Liver (tissue), 9 donors: ENCODE results near the gene GLRX3. TPM values are rescaled to one million over a fixed set of nuclear protein-coding genes. Genes with fewer than 3 reads are reported as not detected.

Experiments used
- DNase-seq: peaks from one replicate; pipeline ENCODE4 v3.0.0-alpha.2; 2017; ENCODE audit warnings: low spot score
- H3K27ac ChIP-seq, 2 donors: one replicate each; pipeline ENCODE4 v1.7.0; 2013; ENCODE audit warnings: inconsistent platforms in 2 of 2, low read length in 2 of 2, control low read depth in 1 of 2, low read depth in 1 of 2, mild to moderate bottlenecking in 1 of 2
- H3K27me3 ChIP-seq, 4 donors: one replicate each; pipeline versions ENCODE4 v1.6.1 to v1.7.0; 2013; ENCODE audit warnings: low read length in 3 of 4, inconsistent platforms in 1 of 4, mild to moderate bottlenecking in 1 of 4, moderate library complexity in 1 of 4; ENCODE audit not compliant: control insufficient read depth in 4 of 4, insufficient read depth in 4 of 4
- H3K36me3 ChIP-seq, 4 donors: one replicate each; pipeline versions ENCODE4 v1.6.1 to v1.7.0; 2013; ENCODE audit warnings: low read length in 3 of 4, mild to moderate bottlenecking in 3 of 4, low read depth in 1 of 4, moderate library complexity in 1 of 4; ENCODE audit not compliant: control insufficient read depth in 4 of 4, insufficient read depth in 3 of 4
- H3K4me1 ChIP-seq, 4 donors: one replicate each; pipeline versions ENCODE4 v1.6.1 to v1.7.0; 2013; ENCODE audit warnings: low read length in 3 of 4, mild to moderate bottlenecking in 3 of 4, moderate library complexity in 1 of 4; ENCODE audit not compliant: control insufficient read depth in 4 of 4, insufficient read depth in 4 of 4
- H3K4me3 ChIP-seq, 3 donors: one replicate each; pipeline versions ENCODE4 v1.6.1 to v1.7.0; 2013; ENCODE audit warnings: low read length in 3 of 3, control low read depth in 1 of 3, low read depth in 1 of 3, mild to moderate bottlenecking in 1 of 3
- H3K9ac ChIP-seq, 2 donors: one replicate each; pipeline ENCODE4 v1.7.0; 2013; ENCODE audit warnings: low read length in 2 of 2, mild to moderate bottlenecking in 2 of 2, moderate library complexity in 2 of 2, control low read depth in 1 of 2, low read depth in 1 of 2
- H3K9me3 ChIP-seq, 4 donors: one replicate each; pipeline versions ENCODE4 v1.6.1 to v1.7.0; 2013; ENCODE audit warnings: low read length in 3 of 4; ENCODE audit not compliant: control insufficient read depth in 4 of 4
- CTCF ChIP-seq: fragments of 150-350 bp; IDR thresholded peaks from 2 replicates; pipeline ENCODE4 v1.5.1; 2017; ENCODE audit warnings: improper control_type of control experiment, low read depth, low read length; ENCODE audit not compliant: missing input control
- EGR1 ChIP-seq, 2 donors: IDR thresholded peaks; 2 replicates each; pipeline ENCODE4 v1.6.1; 2016 to 2018; ENCODE audit warnings: antibody characterized with exemption in 2 of 2, low read depth in 2 of 2
- FOXA1 ChIP-seq: IDR thresholded peaks from 2 replicates; pipeline ENCODE4 v1.6.1; 2016; ENCODE audit warnings: antibody characterized with exemption
- FOXA2 ChIP-seq: IDR thresholded peaks from 2 replicates; pipeline ENCODE4 v1.6.1; 2016; ENCODE audit warnings: antibody characterized with exemption
- HNF4A ChIP-seq, 2 donors: conservative IDR thresholded peaks; 2 replicates each; pipeline ENCODE4 v1.6.1; 2016; ENCODE audit warnings: antibody characterized with exemption in 2 of 2, mild to moderate bottlenecking in 2 of 2
- HNF4G ChIP-seq: IDR thresholded peaks from 2 replicates; pipeline ENCODE4 v1.6.1; 2016; ENCODE audit warnings: antibody characterized with exemption
- JUND ChIP-seq, 2 donors: IDR thresholded peaks; 2 replicates each; pipeline ENCODE4 v1.6.1; 2016; ENCODE audit warnings: antibody characterized with exemption in 2 of 2
- MAX ChIP-seq: IDR thresholded peaks from 2 replicates; pipeline ENCODE4 v1.6.1; 2016; ENCODE audit warnings: antibody characterized with exemption
- NR2F2 ChIP-seq: IDR thresholded peaks from 2 replicates; pipeline ENCODE4 v1.6.1; 2016; ENCODE audit warnings: antibody characterized with exemption
- RAD21 ChIP-seq, 2 donors: IDR thresholded peaks; 2 replicates each; pipeline ENCODE4 v1.6.1; 2016; ENCODE audit warnings: antibody characterized with exemption in 2 of 2, mild to moderate bottlenecking in 2 of 2
- RXRA ChIP-seq, 2 donors: IDR thresholded peaks; 2 replicates each; pipeline ENCODE4 v1.6.1; 2017 to 2018; ENCODE audit warnings: antibody characterized with exemption in 2 of 2, mild to moderate bottlenecking in 1 of 2
- SP1 ChIP-seq: IDR thresholded peaks from 2 replicates; pipeline ENCODE4 v1.6.1; 2018; ENCODE audit warnings: antibody characterized with exemption, mild to moderate bottlenecking
- TAF1 ChIP-seq: conservative IDR thresholded peaks from 2 replicates; pipeline ENCODE4 v1.6.1; 2016; ENCODE audit warnings: antibody characterized with exemption, mild to moderate bottlenecking
- YY1 ChIP-seq: IDR thresholded peaks from 2 replicates; pipeline ENCODE4 v1.6.1; 2016; ENCODE audit warnings: antibody characterized with exemption, mild to moderate bottlenecking
- WGBS: extraction: QIAGEN DNeasy Blood & Tissue Kit; methylation state at CpG from one replicate; pipeline ENCODE4 v1.1.7; 2013; 5-methylcytosine and 5-hydroxymethylcytosine counted together
- polyA plus RNA-seq, 2 donors: library from polyadenylated mRNA; stranded (reverse) in 1 of 2; unstranded in 1 of 2; fragments of 200-250 nt in 1 of 2; fragments of >200 nt in 1 of 2; fragmentation: Nextera tagmentation in 1 of 2; extraction: Ambion mirVana in 1 of 2; gene quantifications; one replicate each; pipeline versions ENCODE4 v1.2.1 to v1.2.3, GENCODE V29; 2013 to 2015
- total RNA-seq, 2 donors: library from RNA; depleted of rRNA; stranded (reverse); fragments of >200 nt; gene quantifications; one replicate each; pipeline ENCODE4 v1.2.3, GENCODE V29; 2014
- TF ChIP-seq, protein P1 (sequence below): IDR thresholded peaks from 2 replicates; pipeline ENCODE4 v1.6.1; 2016; ENCODE audit warnings: antibody characterized with exemption
- TF ChIP-seq, protein P2 (sequence below): IDR thresholded peaks from 2 replicates; pipeline ENCODE4 v1.6.1; 2016; ENCODE audit warnings: antibody characterized with exemption
- donor health status: healthy.
- donor health status: healthy.
- donor health status: healthy.
- donor health status: healthy.
- donor health status: healthy.

The GLRX3 gene
- total and polyA plus RNA-seq, 4 donors = 24.0 to 34.0 (median 28.5) TPM

GRCh38 chr10:130146042-130146441 lies 9.9 kb downstream of the GLRX3 start:
- H3K27me3 ChIP-seq = no peaks in the 10 kb centered on the region
- H3K4me1 ChIP-seq = peaks cover 0 to 2% (median 0%) of the 10 kb centered on the region in 4 donors
- TF ChIP-seq EGR1 (IDR thresholded peaks at IDR 0.05; ENCODE audit: low read depth in 2 of 2) (no peak), NR2F2 (no peak), SP1 (no peak), RXRA (IDR thresholded peaks at IDR 0.05) (no peak), YY1 (no peak), JUND (IDR thresholded peaks at IDR 0.05) (no peak), HNF4A (conservative IDR thresholded peaks at IDR 0.05) (no peak), TAF1 (no peak), HNF4G (no peak), RAD21 (IDR thresholded peaks at IDR 0.05) (no peak)
- TF ChIP-seq, protein P1, sequence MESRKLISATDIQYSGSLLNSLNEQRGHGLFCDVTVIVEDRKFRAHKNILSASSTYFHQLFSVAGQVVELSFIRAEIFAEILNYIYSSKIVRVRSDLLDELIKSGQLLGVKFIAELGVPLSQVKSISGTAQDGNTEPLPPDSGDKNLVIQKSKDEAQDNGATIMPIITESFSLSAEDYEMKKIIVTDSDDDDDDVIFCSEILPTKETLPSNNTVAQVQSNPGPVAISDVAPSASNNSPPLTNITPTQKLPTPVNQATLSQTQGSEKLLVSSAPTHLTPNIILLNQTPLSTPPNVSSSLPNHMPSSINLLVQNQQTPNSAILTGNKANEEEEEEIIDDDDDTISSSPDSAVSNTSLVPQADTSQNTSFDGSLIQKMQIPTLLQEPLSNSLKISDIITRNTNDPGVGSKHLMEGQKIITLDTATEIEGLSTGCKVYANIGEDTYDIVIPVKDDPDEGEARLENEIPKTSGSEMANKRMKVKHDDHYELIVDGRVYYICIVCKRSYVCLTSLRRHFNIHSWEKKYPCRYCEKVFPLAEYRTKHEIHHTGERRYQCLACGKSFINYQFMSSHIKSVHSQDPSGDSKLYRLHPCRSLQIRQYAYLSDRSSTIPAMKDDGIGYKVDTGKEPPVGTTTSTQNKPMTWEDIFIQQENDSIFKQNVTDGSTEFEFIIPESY = no peak
- H3K9me3 ChIP-seq = no peaks in the 10 kb centered on the region
- no peak overlapping the region for H3K9ac ChIP-seq
- DNase-seq = no peak
- H3K4me3 ChIP-seq = no peak overlapping the region
- no peak overlapping the region for H3K27ac ChIP-seq
- H3K36me3 ChIP-seq = peaks cover 0 to 14% (median 11%) of the 10 kb centered on the region in 4 donors
- WGBS = 83% methylated on average over 4 of the region's 4 CpGs

DNA sequence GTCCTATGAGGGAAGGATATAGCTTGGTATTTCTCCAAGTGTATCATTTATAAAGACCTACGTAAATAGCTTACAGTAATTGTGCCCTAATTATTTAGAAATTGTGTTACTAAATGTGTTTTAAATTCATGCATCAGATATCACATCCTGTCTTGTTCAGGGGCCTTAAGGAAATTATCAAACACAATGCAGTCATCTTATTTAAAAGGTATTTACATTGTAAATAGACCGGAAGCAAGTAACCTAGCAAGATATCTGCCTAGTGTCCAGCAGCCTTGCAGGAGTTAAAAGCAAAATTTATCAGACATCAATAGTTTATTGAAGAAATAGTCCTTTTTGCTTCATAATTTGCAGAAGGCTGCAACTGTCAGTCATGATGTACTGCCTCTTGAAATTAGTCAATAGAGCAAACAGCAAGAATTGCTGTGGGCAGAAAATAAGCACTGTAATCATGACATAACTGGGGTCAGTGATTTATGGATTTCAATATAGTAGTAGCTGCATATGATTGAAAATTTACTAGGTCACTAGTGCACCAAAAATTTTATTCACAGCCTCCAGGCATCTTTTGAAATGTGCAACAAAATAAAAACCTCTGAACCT lies 23.1 kb downstream of the GLRX3 start:
- no peak for DNase-seq
- no peaks in the 10 kb centered on the region for H3K27me3 ChIP-seq
- peaks cover 4 to 10% (median 7%) of the 10 kb centered on the region in 4 donors for H3K4me1 ChIP-seq
- H3K9me3 ChIP-seq = no peaks in the 10 kb centered on the region
- peaks cover 6 to 26% (median 14%) of the 10 kb centered on the region in 4 donors for H3K36me3 ChIP-seq
- no peak overlapping the region for H3K9ac ChIP-seq
- 89% methylated on average over 2 of the region's 2 CpGs for WGBS
- no peak overlapping the region for H3K27ac ChIP-seq
- no peak overlapping the region for H3K4me3 ChIP-seq
- TF ChIP-seq YY1 = no peak
- TF ChIP-seq SP1 = no peak
- no peak for TF ChIP-seq HNF4A (conservative IDR thresholded peaks at IDR 0.05)
- no peak for TF ChIP-seq HNF4G

GRCh38 chr10:130160775-130161174 lies 24.6 kb downstream of the GLRX3 start:
- no peak overlapping the region for H3K27ac ChIP-seq
- TF ChIP-seq RAD21 (IDR thresholded peaks at IDR 0.05) = no peak
- TF ChIP-seq, protein P1 = no peak
- no peak for TF ChIP-seq FOXA1
- no peak for TF ChIP-seq SP1
- TF ChIP-seq TAF1 = no peak
- no peak for TF ChIP-seq HNF4A (conservative IDR thresholded peaks at IDR 0.05)
- no peak for TF ChIP-seq FOXA2
- TF ChIP-seq, protein P2, sequence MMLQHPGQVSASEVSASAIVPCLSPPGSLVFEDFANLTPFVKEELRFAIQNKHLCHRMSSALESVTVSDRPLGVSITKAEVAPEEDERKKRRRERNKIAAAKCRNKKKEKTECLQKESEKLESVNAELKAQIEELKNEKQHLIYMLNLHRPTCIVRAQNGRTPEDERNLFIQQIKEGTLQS = no peak
- TF ChIP-seq CTCF = no peak
- no peak for TF ChIP-seq EGR1 (IDR thresholded peaks at IDR 0.05; ENCODE audit: low read depth in 2 of 2)
- no peak for TF ChIP-seq JUND (IDR thresholded peaks at IDR 0.05)
- no peak for TF ChIP-seq MAX
- no peak for TF ChIP-seq HNF4G
- no peak for TF ChIP-seq RXRA (IDR thresholded peaks at IDR 0.05)
- no peak overlapping the region for H3K9ac ChIP-seq
- DNase-seq = no peak
- H3K4me1 ChIP-seq = peaks cover 0 to under 1% (median 0%) of the 10 kb centered on the region in 4 donors
- 95% methylated on average over 6 of the region's 6 CpGs for WGBS
- no peaks in the 10 kb centered on the region for H3K27me3 ChIP-seq
- H3K9me3 ChIP-seq = no peaks in the 10 kb centered on the region
- H3K36me3 ChIP-seq = peaks cover 6 to 26% (median 14%) of the 10 kb centered on the region in 4 donors
- no peak overlapping the region for H3K4me3 ChIP-seq
